Skeletal muscle tissue (tissue), 4 donors: ENCODE measurements around the gene GRIK3. TPM values are rescaled to one million over a fixed set of nuclear protein-coding genes. Genes with fewer than 3 reads are reported as not detected.

Source experiments
- H3K27ac ChIP-seq: one replicate; pipeline ENCODE4 v1.7.0; 2013; ENCODE audit warnings: mild to moderate bottlenecking, low read depth, low read length, inconsistent platforms
- H3K27me3 ChIP-seq, 3 donors: one replicate each; pipeline ENCODE4 v1.7.0; 2013; ENCODE audit warnings: low read length in 3 of 3; ENCODE audit not compliant: control insufficient read depth in 3 of 3, insufficient read depth in 3 of 3
- H3K36me3 ChIP-seq, 3 donors: one replicate each; pipeline ENCODE4 v1.7.0; 2013; ENCODE audit warnings: low read length in 3 of 3; ENCODE audit not compliant: control insufficient read depth in 3 of 3, insufficient read depth in 3 of 3
- H3K4me1 ChIP-seq, 3 donors: one replicate each; pipeline ENCODE4 v1.7.0; 2013; ENCODE audit warnings: low read length in 3 of 3, mild to moderate bottlenecking in 3 of 3; ENCODE audit not compliant: control insufficient read depth in 3 of 3, insufficient read depth in 3 of 3
- H3K4me3 ChIP-seq, 3 donors: one replicate each; pipeline ENCODE4 v1.7.0; 2013; ENCODE audit warnings: low read length in 3 of 3
- H3K9ac ChIP-seq, 3 donors: one replicate each; pipeline ENCODE4 v1.7.0; 2013; ENCODE audit warnings: low read length in 3 of 3, mild to moderate bottlenecking in 3 of 3, moderate library complexity in 2 of 3, low read depth in 1 of 3
- H3K9me3 ChIP-seq, 3 donors: one replicate each; pipeline ENCODE4 v1.7.0; 2013; ENCODE audit warnings: low read length in 3 of 3; ENCODE audit not compliant: control insufficient read depth in 3 of 3
- total RNA-seq: library from RNA; depleted of rRNA; stranded (reverse); fragments of >200 nt; gene quantifications from one replicate; pipeline ENCODE4 v1.2.3, GENCODE V29; 2014
- donor health status: Osteomylitis.

The GRIK3 gene
- total RNA-seq, 1 donor from 2014 or later: 0.52 TPM

GRCh38 chr1:37070126-37070525 is 35.8 kb upstream of the GRIK3 start:
- no peaks in the 10 kb centered on the region for H3K36me3 ChIP-seq
- H3K9me3 ChIP-seq: no peaks in the 10 kb centered on the region
- H3K27me3 ChIP-seq: peaks cover 28 to 51% (median 44%) of the 10 kb centered on the region in 3 donors
- H3K4me1 ChIP-seq: no peaks in the 10 kb centered on the region
- no peak overlapping the region for H3K9ac ChIP-seq
- no peak overlapping the region for H3K27ac ChIP-seq
- H3K4me3 ChIP-seq: no peak overlapping the region

GRCh38 chr1:37069406-37069805 is 35.1 kb upstream of the GRIK3 start:
- H3K9me3 ChIP-seq: no peaks in the 10 kb centered on the region
- H3K4me3 ChIP-seq: no peak overlapping the region
- H3K4me1 ChIP-seq: no peaks in the 10 kb centered on the region
- no peak overlapping the region for H3K9ac ChIP-seq
- no peak overlapping the region for H3K27ac ChIP-seq
- no peaks in the 10 kb centered on the region for H3K36me3 ChIP-seq
- peaks cover 28 to 52% (median 44%) of the 10 kb centered on the region in 3 donors for H3K27me3 ChIP-seq

GRCh38 chr1:37068897-37069296 is 34.6 kb upstream of the GRIK3 start:
- Histone ChIP-seq H3K27ac (no peak overlapping the region), H3K4me3 (no peak overlapping the region), H3K9me3 (no peaks in the 10 kb centered on the region), H3K4me1 (no peaks in the 10 kb centered on the region), H3K9ac (no peak overlapping the region), H3K36me3 (no peaks in the 10 kb centered on the region), H3K27me3 (peaks cover 28 to 55% (median 48%) of the 10 kb centered on the region in 3 donors)

DNA sequence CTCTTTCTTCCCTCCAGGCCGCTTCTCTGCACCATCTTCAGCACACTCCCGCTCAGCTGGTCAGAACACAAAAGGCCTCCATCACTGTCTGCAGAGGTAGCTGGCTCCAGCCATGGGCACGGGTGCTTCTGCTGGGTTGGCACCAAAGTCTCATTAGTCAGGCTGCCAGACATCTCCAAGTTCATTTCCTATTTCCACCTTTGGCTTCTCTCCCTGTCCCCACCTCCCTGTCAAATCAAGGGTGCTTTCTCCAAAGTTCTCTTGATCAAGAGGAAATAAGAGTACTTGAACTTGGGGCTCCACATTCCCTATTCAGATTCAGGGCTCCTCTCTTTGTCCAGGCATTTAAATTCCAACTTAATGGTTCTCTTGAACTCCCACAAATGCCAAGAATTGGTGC is 33.9 kb upstream of the GRIK3 start:
- Histone ChIP-seq H3K4me1 (no peaks in the 10 kb centered on the region), H3K4me3 (no peak overlapping the region), H3K9ac (no peak overlapping the region), H3K36me3 (no peaks in the 10 kb centered on the region), H3K27ac (no peak overlapping the region), H3K9me3 (no peaks in the 10 kb centered on the region), H3K27me3 (peaks cover 26 to 55% (median 44%) of the 10 kb centered on the region in 3 donors)

- Histone ChIP-seq H3K27me3 (peaks cover 4 to 23% (median 12%) of the 10 kb centered on the region in 3 donors), H3K9me3 (no peaks in the 10 kb centered on the region), H3K27ac (no peak overlapping the region), H3K9ac (no peak overlapping the region), H3K36me3 (no peaks in the 10 kb centered on the region), H3K4me1 (no peaks in the 10 kb centered on the region), H3K4me3 (no peak overlapping the region)
Measured at GRCh38 chr1:37064039-37064438, 29.7 kb upstream of the GRIK3 start.

DNA sequence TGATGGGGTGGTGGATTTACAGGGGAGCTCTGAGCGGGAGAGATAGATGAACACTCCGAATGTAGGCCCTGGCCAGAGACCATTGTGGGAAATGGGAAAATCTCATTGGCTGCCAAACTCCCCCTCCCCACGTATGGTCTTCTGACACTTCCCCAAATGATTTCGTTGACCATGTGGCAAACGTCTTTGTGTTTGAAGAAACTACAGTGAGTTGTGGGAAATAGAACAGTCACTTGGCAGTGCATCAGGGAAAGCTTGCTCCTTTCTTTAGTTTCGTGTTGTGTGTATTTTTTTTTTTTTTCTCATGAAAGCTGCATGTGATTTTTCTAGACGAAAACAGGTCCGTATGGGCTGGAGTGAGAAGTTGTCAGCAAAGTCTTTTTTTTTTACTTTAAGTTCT is 25.0 kb upstream of the GRIK3 start:
- Histone ChIP-seq H3K9me3 (no peaks in the 10 kb centered on the region), H3K36me3 (no peaks in the 10 kb centered on the region), H3K27ac (no peak overlapping the region), H3K9ac (no peak overlapping the region), H3K27me3 (peaks cover 4 to 7% (median 7%) of the 10 kb centered on the region in 3 donors), H3K4me3 (no peak overlapping the region), H3K4me1 (no peaks in the 10 kb centered on the region)

GRCh38 chr1:37058424-37058988 is 24.2 kb upstream of the GRIK3 start:
- H3K27ac ChIP-seq: no peak overlapping the region
- H3K36me3 ChIP-seq: no peaks in the 10 kb centered on the region
- no peaks in the 10 kb centered on the region for H3K9me3 ChIP-seq
- peaks cover 4% of the 10 kb centered on the region in 3 donors for H3K27me3 ChIP-seq
- no peaks in the 10 kb centered on the region for H3K4me1 ChIP-seq
- no peak overlapping the region for H3K9ac ChIP-seq
- no peak overlapping the region for H3K4me3 ChIP-seq

GRCh38 chr1:37056325-37056724 is 22.0 kb upstream of the GRIK3 start:
- Histone ChIP-seq H3K9ac (no peak overlapping the region), H3K27ac (no peak overlapping the region), H3K9me3 (no peaks in the 10 kb centered on the region), H3K4me3 (no peak overlapping the region), H3K36me3 (no peaks in the 10 kb centered on the region), H3K4me1 (no peaks in the 10 kb centered on the region), H3K27me3 (peaks cover 0 to 10% (median 4%) of the 10 kb centered on the region in 3 donors)

DNA sequence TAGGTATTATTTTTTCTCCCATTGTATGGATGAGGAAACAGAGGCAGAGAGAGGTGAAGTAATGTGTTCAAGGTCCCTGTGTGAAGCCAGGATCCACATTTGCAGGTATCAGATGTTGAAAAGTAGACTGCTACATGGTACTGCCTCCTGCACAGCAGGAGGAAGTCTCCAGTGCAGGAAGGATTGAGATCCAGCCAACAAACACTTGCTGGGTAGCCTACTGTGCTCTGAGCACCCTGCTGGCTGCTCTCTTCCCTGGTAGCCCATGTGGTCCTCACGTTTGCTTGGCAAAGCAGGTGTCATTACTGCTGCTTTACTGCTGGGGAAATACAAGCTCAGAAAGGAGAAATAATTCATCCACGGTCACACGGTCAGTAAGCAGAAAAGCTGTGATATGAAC is 21.3 kb upstream of the GRIK3 start:
- H3K4me1 ChIP-seq: no peaks in the 10 kb centered on the region
- no peak overlapping the region for H3K9ac ChIP-seq
- H3K9me3 ChIP-seq: no peaks in the 10 kb centered on the region
- H3K36me3 ChIP-seq: no peaks in the 10 kb centered on the region
- peaks cover 0 to 16% (median 4%) of the 10 kb centered on the region in 3 donors for H3K27me3 ChIP-seq
- H3K27ac ChIP-seq: no peak overlapping the region
- no peak overlapping the region for H3K4me3 ChIP-seq

GRCh38 chr1:37053173-37053572 is 18.9 kb upstream of the GRIK3 start:
- H3K4me1 ChIP-seq: no peaks in the 10 kb centered on the region
- peaks cover 9 to 28% (median 18%) of the 10 kb centered on the region in 3 donors for H3K27me3 ChIP-seq
- no peak overlapping the region for H3K9ac ChIP-seq
- H3K36me3 ChIP-seq: no peaks in the 10 kb centered on the region
- H3K9me3 ChIP-seq: no peaks in the 10 kb centered on the region
- no peak overlapping the region for H3K4me3 ChIP-seq
- H3K27ac ChIP-seq: no peak overlapping the region
